Activated CD8-positive, alpha-beta memory T cell treated with anti-CD3 and anti-CD28 coated beads for 48 hours (primary cell): Measurements from ENCODE around the gene PLGRKT.
A peak's percentile ranks its signal among the peaks of the same experiment; 100 is the strongest.
"Not testable (repeated sequence)": the region's sequence is repeated elsewhere in the genome, so short reads cannot be mapped to it uniquely, and the experiment has no call there.

Experiments
- DNase-seq, 3 experiments: peaks; one replicate each; pipeline ENCODE4 v3.0.0-alpha.2; 2020; ENCODE audit warnings: low read depth in 2 of 3, low spot score in 2 of 3

Gene PLGRKT

DNA sequence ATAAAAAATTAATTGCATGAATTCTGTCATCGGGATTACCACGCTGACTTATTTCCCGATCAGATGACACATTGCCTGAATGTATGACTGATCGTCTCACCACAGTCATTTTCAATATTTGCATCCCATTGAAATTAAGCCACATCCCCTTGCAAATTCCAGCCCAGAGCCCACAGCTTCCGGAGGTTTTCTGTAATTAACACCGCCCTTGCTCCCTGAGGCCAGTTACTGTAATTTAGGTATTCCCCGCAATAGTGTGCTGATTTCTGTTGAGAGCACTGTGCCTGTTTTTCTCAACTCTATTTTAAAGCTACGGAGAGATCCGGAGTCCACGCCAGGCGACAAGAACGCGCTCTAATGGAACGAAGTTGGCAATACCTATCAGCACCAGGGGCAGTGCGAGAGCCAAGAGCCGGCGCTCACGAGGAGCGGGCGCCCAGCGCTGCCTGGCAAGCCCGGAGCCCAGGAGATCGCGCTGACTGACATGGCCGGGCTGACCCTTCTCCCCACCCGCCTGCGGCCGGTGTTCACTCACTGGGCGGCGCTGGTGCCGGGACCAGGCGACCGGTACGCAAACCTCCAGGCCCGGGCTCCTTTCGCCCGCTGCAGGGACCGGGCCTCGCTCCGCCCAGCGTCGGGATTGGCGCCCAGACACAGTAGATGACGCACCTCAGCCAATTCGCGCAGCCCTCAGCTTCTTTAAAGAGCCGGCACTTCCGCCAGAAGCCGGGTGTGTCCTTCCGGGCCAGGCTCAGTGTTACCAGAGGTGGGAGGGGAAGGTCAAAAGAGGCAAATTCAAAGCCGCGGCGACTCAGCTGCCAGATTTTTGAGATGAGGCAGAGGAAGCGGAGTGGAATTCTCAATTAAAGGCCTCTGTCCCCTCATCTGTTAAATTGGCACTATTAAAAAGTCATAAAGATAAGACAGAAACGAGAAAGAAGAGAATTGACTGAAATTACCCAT is at the start of gene PLGRKT:
PLGRKT (minus strand) TSS at position 672 of the 963 bp plus-strand sequence. CDS start 5,948 bp downstream, outside the sequence.
- peak; percentile 61 to 76 (median 75) for DNase-seq

DNA sequence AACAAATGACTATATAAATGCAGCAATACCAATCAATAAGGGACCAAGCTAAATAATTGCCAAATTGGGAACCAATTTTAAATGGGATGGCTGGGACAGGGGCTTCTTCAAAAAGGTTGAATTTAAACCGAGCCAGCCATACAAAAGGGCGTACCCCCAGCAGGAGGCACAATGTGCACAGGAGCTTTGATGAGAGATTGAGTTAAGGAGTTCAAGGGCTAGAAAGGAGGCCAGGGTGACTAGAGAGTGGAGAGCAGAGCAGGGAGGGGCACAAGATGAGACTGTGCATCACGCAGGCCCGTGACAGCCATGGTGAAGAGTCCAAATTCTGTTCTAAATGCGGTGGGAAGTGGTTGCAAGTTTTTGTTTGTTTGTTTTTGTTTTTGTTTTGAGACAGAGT is 49.3 kb upstream of the PLGRKT start:
- no peak for DNase-seq

- DNase-seq: no peak
These were observed 47.8 kb upstream of the PLGRKT start for GRCh38 chr9:5485378-5486085.

DNA sequence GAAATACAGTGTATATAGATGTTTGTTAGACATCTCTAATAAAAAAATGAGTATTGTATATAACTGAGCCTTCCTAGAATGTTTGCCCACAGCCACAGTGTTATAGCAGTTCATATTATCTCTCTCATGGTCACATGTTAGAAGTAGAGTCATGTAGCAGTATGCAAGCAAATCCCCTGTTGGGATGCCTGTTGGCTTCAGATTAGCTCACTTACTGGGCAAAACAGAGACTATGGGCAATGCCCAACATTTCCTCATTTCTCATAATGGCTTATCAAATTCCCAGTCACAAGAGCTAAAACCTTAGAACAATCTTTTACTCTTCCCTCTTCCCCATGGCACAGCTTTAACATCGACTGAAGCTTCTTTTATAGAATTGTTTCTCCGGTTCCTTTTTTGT is 45.6 kb upstream of the PLGRKT start:
- no peak for DNase-seq

GRCh38 chr9:5482194-5482593 is 44.5 kb upstream of the PLGRKT start:
- no peak for DNase-seq

GRCh38 chr9:5481322-5482040 is 43.8 kb upstream of the PLGRKT start:
- DNase-seq: no peak

GRCh38 chr9:5480919-5481318 is 43.2 kb upstream of the PLGRKT start:
- DNase-seq: no peak

DNA sequence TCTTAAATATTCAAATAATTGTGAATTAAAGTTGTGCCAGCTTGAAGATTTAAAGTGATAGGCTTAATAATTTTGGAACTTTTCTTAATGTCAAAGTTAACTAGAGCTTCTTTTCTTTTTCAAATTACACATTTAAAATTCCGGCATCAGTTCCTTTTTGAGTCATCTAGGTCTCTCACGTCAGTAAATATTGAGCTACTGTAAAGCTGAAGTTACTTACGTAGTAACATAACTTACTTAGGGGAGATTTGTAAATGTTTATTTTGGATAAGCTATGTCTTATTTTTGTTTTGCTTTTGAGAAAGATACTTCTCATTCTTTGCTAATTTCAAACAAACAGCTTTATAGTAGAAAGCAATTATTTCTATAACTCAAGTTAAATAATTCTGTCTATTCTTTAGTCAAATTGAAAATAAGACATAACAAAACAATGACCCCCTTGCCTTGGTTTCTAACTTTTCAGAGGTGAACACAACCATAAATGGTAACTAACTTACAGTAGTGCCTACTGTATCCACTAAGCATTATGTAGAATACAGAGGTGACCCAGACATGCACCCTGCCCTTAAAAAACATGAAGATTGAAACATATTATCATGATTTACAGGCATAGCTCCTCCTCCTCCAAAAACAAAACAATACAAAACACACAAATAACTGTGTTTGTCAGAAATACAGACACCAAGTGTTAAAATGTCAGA is 42.4 kb upstream of the PLGRKT start:
- no peak for DNase-seq

DNA sequence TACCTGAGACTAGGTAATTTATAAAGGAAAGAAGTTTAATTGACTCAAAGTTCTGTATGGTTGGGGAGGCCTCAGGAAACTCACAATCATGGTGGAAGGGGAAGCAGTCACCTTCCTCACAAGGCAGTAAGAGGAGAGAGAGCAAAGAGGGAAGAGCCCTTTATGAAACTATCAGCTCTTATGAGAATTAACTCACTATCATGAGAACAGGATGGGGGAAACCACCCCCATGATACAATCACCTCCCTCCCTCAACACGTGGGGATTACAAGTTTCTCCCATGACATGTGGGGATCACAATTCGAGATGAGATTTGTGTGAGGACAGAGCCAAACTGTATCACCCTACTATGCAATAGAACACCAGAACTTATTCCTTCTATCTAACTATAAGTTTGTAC is 40.5 kb upstream of the PLGRKT start:
- no peak for DNase-seq

- DNase-seq: not testable (repeated sequence)
These were observed 37.9 kb upstream of the PLGRKT start for GRCh38 chr9:5475611-5476010.

DNA sequence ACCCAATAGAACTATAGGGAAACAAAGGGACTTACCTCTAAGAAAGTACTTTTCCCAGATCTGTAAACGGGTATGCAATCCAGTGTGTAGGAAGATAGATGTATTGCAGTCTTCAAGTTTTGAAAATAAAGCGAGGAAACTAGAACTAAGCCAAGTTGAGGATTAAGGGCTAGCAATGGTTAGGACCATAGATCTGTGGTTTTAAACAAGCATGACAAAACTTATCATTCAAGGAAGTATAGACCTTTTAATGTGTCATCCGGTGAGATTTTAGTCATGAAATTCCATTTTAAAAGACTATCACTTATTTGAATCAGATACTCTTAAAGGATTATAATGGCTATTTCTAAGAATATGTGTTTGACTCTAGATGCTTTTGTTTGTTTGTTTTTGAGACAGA is 33.1 kb upstream of the PLGRKT start:
- no peak for DNase-seq

- no peak for DNase-seq
These were observed 32.4 kb upstream of the PLGRKT start for GRCh38 chr9:5470122-5470521.

GRCh38 chr9:5468850-5469249 is 31.1 kb upstream of the PLGRKT start:
- DNase-seq: no peak

DNA sequence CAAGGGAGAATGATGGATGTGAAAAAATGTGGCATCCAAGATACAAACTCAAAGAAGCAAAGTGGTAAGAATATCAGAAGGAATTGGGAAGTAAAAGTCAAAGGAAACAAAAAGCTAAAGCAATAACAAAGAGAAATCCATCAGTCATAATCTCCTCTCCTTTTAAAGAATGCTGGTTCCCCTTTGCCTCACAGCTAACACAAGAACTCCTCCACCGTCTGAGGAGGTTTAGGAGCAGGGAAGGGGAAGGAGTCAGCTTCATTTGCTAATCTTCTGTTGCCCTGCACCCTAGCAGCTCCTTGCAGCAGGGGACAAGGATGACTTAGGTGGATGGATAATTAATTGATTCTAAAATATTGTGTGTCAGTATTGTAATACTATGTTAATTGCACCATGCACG is 29.0 kb upstream of the PLGRKT start:
- DNase-seq: no peak

GRCh38 chr9:5466005-5466404 is 28.3 kb upstream of the PLGRKT start:
- DNase-seq: no peak

- DNase-seq: not testable (repeated sequence)
These were observed 27.2 kb upstream of the PLGRKT start for GRCh38 chr9:5464831-5465330.

DNA sequence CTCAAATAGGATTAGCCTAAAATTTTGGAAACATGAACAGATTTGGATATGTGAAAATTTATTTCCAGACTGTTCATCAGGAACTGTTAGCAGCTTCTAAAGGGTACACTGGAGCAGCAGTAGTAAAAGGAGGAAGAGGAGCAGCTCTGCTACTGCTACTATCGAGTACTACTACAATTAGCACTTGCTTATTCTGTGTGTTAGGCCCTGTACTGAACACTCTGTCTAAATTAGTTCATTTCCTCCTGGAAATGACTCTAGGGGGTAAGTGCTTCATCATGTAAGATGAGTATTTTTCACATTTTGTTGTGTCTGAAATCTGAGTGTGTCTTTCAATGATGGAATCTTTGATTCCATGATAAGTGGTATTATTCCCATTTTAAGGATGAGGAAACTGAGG is 22.4 kb upstream of the PLGRKT start:
- no peak for DNase-seq

DNA sequence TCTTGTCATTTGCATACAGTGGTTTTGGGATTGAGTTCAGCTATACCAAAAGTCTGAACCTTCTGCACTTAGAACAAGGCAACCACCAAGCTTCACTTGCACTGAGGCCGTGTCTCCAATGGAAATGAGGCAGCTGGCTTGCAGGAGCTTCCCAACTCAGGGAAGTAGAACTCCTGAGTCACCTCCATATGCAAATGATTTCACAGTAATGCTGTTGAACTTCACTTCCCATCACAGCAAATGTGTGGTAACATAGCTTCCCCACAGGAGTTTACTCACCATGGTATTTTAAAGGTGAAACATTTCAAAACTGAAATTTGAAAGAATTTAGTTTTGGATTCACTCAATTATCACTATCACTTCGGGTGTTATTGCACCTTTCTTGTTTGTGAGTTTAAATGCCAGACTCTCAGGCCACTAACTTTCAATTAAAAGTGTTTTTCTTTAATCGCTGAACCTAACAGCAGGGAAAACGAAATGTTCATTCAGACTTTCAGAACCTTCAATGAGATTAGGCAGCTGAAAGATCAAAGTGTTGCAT is 21.6 kb upstream of the PLGRKT start:
- DNase-seq: no peak

DNA sequence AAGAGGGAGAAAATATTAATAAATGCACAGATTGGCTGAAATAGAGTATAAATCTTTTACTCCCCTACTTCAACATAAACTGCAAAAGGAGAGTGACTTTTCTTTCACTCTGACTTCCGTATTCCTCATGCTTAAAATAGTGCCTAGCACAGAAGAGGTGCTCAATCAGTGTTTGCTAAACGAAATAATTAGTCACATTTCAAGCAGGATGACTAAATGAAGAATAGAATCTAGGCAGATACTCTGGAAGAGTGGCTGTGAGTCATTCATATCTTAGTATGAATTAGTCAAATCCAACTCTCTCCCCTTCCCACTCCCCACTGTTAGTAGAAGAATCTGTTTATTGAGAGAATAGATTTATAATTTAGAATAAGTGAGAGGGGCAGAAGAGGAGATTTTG is 17.5 kb upstream of the PLGRKT start:
- no peak for DNase-seq

DNA sequence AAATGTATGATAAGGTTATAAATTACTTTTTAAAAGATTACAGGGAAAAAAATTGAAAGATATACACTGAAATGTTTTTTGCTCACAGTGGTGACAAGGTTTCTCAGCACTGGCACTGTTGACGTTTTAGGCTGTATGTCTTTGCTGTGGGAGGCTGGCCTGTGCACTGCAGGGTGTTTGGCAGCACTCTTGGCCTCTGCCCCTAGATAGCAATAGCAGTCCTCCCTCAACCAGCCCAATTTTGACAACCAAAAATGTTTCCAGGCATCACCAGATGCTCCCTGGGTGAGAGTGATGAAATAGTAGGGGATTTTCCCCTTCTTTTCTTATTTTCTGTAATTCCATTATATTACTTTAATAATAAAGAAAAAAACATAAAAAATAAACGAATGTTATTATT is 15.9 kb upstream of the PLGRKT start:
- no peak for DNase-seq

GRCh38 chr9:5453004-5453403 is 15.3 kb upstream of the PLGRKT start:
- DNase-seq: no peak
